GM21717 (cell line): ENCODE measurements around the gene INPP1.
A peak's percentile ranks its signal among the peaks of the same experiment; 100 is the strongest.

ENCODE experiments used
- ATAC-seq: cut with Tn5 transposase; IDR thresholded peaks from one replicate; pipeline ENCODE4 v1.9.1; 2021; ENCODE audit warnings: mild to moderate bottlenecking, moderate library complexity; ENCODE audit not compliant: unreplicated experiment

INPP1 gene

DNA sequence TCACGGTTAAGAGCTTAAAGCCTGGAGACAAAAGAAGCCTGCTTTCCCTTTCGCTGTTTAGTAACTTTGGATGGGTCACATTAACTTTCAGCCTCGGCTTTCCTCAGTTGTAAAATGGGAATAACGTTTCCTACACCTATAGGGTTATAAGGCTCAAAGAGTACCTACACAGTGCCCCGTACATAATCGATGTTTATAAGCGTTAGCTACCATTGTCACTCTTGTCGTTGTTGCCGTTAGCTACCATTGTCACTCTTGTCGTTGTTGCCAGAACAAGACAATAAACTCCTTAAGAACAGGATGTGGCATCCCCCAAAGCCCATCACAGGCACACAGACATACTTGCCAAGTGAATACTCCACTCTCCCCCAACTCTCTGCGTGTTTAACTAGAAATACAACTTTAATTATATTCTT lies 63.9 kb downstream of the INPP1 start:
- no peak for ATAC-seq

DNA sequence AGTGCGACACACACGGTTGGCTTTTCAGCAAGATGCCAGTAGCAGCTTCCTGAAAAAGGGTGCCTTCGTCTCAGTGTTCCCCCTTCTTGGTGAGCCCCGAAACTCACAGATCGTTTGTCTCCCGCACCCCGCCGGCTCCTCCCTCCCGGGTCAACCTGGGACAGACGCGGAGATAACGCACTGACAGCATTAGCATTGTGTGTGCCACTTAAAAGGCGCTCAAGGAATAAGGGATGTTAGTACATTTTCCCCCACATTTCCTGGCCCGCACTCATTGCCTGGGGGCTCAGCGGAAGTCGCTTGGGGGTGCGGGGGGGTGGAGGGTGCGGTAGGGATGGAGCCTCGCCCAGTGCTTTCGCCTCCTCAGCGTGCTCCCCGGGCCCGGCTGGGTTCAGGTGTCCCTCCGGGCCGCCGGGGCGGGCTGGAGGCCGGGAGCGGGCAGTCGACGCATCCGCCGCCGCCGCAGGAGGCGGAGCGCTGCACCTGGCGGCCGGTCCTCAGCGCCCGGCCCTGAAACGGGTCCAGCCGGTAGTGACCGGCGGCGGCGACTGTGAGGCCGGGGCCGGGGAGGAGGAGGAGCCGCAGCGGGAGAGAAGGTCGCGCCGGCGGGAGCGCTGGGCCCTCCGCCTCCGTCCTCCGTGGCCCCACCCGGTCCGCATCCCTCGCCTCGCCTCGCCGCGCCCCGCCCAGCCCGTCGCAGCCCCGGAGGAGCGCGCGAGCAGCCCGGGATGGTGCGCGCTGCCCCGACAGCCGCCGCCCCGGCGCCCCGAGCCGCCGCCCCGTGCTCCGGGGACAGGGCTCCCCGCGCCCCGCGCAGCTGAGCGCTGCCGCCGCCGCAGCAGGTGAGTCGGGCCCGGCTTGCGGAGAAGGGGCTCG lies 64.5 kb downstream of the INPP1 start, which contains the start of gene MFSD6:
Gene MFSD6, plus strand, starts transcription at position 694 of the 876 bp plus-strand sequence. CDS start 27,675 bp downstream, outside the sequence.
- ATAC-seq: peak; percentile 57

DNA sequence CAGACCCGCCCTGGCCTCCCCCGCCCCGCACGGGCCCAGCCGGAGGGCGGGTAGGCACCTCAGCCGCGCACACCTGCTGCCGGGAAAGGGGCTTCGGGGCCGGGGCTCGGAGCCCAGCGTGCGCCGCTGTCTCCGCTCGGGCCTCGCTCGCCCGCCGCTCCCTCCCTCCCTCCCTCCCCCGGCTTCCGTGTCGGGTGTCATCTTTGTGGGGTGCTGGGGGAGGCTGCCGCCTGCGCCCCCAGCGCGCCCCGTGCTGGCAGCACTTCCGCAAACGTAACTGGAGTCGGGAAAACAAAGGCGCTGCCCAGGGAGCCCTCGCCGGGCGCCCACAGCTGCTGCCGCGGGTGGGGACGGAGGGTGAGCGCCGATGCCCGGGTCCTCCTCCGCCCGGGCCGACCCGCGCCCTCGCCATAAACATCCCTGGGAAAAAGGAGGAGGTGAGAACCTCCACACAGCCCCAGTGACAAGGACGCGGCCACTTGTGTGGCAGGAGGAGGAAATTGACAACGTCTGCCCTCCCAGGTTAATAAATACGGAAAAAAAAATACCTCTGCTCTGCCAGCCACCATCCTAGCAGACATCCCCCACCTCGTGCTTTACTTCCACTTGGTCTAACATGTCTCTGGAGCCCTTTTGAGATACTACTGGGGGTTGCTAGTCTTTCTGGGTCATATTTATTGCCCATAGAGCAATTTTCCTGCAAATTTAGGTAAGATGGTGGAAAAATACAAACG lies 65.3 kb downstream of the INPP1 start:
- peak; percentile 65 for ATAC-seq

DNA sequence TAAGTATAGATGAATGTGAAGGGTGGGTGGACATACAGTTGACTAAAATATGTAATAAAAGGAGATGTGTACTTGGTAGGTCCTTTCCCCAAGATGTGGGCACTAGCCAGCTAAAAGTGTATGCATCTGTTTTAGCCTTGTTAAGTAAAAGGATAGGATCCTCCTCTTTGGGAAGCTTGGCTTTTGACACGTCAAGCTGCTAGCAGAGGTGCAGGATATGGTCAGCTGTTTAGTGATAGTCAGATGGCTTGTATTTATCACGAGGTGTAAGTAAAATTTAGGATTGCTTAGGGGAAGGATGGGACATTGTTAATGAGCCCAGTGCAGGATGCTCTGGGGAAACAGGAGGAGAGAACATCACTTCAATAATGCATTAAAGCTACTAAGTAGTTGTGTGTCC lies 66.2 kb downstream of the INPP1 start:
- no peak for ATAC-seq

DNA sequence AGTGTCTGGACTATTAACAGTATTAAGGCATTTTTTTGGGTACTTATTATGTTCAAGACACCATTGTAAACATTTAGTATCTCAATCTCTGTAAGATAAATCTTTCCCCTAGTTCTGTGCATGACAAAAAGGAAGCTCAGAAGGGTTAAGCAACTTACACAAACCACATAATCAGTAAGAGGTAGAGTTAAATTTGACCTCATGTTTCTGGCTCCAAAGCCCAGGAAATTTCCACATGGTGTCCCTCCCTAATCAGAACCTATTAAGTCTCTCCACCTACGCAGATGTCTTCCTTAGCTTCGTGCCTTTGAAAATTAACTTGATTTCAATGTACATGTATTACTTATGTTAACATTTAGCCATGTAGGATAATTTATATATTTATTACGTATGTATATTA lies 66.8 kb downstream of the INPP1 start:
- ATAC-seq: no peak

DNA sequence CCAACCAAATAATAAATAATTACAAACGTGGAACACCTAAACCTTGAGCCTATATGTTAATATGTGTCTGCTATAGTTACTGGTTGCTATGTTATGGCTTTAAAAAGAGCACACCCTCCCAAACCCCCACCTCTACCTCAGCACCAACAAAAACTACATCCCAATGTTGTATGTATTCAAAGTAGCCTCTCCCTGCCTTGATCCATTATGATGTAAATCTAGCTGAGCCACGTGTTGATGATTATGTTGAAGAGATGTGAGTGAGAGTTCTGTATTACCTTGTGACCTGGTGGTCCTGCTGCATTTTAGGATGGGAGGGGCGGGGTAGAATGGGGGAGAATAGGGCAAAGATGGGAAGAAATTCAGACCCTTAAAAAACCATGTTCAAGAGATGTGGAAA lies 69.6 kb downstream of the INPP1 start:
- no peak for ATAC-seq

DNA sequence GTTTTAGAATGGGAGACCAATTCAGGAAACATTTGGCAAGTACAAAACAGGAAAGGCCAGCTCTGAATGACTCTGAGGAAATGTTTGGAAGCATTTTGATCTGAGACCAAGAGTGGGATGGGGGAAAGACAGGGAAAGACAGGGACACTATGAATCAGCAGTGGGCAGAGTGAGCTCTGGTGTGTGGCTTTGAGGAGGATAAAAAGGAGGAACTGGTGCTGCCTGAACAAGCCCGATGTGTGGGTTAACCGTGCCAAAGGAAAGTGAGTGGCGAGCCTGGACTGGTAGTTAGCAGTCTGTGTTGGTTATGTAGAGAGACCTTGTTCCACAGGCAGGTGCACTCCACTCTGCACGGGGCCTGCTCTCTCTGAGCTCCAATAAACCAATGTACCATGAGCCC lies 70.0 kb downstream of the INPP1 start:
- peak; percentile 40 for ATAC-seq

DNA sequence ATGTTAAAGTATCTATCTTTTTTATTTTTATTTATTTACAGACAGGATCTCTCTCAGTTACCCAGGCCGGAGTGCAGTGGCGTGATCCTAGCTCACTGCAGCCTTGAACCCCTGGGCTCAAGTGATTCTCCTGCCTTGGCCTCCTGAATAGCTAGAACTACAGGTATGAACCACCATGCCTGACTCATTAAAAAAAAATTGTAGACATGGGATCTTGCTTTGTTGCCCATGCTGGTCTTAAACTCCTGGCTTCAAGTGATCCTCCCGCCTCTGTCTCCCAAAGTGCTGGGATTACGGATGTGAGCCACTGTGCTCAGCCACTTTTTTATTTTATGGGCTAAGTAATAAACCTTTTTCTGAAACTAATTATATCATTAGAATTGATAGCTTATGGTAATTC lies 71.9 kb downstream of the INPP1 start:
- ATAC-seq: no peak

DNA sequence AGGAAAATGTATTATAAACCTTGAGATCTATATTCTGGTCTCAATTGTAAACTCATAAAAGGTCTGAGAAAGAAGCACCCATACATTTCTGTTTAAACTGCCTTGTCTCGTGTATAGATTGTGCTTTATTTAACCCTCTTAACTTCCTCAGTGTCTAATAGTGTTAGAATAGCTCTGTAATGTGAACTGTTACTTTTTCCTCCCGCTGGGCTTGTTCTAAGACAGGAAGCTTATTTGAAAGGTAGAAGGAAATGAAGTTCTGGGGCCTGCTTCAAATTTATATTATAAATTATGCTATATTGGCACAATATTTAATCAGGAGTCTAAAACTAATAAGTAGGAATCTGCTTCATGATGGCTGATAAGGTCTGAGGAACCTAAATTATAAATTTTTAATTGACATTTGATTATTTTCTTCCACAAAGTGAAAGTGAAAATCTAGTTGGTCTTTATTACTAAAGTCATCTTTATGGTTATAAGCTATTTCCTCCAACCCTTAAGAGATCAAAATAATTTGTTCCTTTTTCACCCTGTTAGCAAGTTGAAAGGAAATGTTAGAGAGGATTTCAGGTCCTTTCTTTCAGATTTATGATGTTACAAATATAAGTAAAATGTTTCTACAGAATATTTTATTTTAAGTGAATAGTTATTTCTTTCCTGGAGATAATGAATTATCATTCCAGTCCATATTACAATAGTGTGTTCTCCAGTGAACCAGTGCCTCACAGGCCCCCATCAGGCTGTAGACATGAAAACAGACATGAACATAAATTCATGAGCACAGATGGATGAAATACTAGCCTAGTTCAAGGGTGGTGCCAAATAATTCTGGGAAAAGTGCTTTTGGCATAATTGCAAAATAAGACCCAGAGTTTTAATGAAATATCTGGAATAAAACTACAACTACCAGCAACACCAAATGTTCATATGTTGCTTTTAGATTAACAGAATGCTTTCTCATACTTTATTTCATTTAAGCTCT lies 72.7 kb downstream of the INPP1 start:
- no peak for ATAC-seq

DNA sequence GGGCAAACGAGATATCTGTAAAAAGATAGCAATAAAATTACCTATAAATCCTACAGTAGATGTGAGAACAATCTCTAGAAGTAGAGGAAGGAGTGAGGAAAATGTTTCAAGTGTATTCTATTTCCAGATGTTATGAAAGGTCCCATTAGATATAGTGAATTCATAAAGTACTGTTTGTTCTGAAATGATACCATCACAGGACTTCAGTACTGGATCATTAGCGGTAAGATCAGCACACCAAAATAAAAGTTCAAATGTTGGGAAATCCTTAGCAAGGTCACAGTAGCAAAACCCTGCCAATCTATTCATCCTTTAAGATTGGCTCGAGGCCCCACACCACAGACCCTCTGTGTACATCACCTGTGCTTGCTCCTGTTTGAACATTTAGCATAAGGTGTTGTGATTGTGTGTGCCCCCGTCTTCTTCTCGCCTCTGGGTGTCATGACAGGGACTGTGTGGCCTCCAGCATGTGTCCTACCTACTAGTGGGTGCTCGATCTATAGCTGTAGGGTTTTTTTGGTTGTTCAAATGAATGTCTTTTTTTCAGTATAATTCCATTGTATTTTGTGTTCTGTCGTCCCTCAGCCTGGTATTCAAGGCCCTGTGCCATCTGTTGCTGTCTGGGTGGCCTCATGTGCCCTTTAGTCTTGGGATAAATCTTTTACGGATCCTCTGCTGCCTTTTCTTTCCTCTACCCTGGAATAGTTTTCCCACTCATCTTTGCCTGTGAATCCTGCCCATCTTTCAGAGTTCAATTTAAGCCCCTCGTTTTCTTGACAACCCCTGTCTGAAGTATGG lies 73.9 kb downstream of the INPP1 start:
- ATAC-seq: no peak

DNA sequence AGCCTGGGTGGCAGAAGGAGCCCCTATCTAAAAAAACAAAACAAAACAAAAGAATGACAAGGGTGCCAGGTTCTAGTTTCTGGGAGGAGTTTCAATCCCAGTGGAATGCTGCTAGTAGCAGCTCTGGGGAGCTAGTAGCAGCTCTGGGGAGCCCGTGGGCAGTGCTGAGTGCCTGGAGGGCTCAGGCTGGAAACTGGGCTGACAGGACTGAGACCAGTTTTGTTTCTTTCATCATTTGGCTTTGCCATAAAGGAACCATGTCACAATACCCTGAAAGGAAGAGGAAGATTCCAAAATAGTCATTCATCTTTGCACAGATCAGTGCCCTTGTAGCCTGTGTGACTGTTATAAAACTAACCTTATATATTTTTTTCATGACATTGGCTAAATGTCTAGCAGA lies 75.3 kb downstream of the INPP1 start:
- no peak for ATAC-seq

DNA sequence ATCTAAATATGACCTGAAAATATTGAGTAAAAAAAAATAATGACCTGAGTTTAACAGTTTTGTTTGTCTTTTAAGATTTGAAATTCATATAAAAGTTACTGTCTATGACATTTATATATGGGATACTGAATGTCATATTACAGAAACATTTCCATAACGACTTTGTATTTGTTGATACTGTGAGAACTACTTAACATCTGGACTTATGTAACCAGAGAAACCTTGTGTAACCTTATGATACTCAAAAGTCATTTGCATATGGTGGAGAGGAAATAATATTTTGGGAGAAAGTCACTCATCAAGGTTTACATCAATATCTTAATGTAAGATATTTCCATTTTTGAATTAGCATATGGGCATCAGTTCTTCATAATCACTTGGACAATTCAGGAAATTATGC lies 77.4 kb downstream of the INPP1 start:
- ATAC-seq: no peak
